T-helper 1 cell (primary cell): ENCODE results near the gene ITPRIP.

Experiments used
- DNase-seq, 5 donors: peaks; one replicate each; pipeline ENCODE4 v3.0.0-alpha.2; 2012 to 2020

Gene ITPRIP

GRCh38 chr10:104325436-104326435 is 12.5 kb downstream of the ITPRIP start:
- peak in 1 of 5 donors; percentile 15 for DNase-seq

DNA sequence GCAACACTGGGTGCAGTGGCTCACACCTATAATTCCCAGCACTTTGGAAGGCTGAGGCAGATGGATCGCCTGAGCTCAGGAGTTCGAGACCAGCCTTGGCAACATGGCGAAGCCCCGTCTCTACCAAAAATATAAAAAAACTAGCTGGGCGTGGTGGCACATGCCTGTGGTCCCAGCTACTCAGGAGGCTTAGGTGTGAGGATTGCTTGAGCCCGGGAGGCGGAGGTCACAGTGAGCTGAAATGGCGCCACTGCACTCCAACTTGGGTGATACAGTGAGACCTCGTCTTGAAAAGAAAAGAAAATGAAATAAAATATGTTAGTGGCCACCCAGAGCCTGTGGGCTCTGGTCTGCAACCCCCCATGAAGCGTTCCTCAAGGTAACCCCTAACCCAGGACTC is 13.3 kb downstream of the ITPRIP start:
- no peak for DNase-seq

GRCh38 chr10:104324221-104324686 is 14.0 kb downstream of the ITPRIP start:
- DNase-seq: peak in 1 of 5 donors; percentile 35

DNA sequence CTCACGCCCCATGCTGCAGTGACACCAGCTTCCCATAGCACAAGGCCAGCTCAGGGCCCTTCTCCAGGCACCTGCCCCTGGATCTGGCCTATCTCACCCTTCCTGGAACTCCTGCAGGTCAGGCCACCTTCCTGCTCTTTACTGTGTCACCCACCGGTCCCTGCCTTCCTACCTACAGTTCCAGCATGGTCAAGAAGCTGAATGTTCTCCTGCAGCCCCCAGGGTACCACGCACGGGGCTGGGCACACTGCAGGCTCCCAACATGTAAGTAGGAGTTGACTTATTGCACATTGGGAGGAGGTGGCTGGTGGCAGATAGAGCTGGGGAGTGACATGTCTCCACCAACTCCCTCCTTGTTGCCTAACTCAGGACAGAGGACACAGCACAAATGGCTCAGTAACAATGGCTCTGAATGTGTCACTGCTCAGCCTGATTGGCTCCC is 14.5 kb downstream of the ITPRIP start:
- DNase-seq: no peak

DNA sequence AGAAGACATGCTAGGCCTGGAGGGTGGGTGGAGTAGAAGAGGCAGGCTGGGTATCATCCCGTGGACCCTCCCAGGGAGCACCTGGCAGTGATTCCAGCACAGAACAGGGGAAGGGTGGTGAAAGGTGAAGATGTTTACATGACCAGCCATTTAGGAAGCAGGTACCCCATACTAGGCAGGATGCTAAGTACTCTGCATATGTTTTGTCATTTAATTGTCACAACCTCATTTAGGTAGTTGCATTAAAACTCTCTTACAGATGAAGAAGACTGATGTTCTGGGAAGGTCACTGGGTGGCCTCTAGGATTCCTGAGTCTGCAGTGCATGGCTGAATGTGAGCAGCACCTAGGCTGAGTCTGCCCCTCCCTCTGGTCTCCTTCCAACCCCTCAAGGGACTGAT is 15.2 kb downstream of the ITPRIP start:
- no peak for DNase-seq

- DNase-seq: peak in 1 of 5 donors; percentile 87
These were observed 15.9 kb downstream of the ITPRIP start for GRCh38 chr10:104322416-104322782.

DNA sequence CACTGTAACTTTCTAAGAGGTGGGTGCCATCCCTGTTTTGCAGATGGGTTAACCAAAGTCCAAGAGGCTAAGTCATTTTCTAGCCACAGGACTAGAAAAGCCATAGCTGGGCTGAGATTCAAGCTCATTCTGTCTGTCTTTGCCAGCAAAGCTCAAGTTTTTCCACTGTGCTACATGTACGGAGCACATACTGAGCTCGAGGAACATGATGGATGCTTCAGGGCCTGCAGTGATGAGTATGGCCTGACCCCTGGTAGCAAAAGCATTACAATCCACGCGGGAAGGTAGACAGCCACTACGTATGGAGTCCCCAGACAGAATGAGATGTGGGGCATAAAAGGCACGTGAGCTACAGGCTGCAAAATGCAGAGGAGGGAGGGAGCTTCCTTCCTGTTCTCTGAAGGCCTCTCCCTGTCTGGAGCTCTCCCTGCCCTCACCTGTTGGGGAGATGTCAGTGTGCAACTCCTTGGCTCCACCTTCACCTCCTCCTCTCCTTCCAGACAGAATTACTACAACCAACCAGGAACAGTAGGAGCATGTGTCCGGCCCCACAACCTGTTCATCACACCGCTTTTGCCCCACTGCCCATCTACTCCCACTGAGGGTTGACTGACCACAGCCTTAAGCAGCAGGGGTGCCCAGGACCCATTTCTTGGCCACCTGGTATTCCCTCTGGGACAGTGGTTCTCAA is 16.4 kb downstream of the ITPRIP start:
- DNase-seq: peak in 2 of 5 donors; percentile 21 to 49

DNA sequence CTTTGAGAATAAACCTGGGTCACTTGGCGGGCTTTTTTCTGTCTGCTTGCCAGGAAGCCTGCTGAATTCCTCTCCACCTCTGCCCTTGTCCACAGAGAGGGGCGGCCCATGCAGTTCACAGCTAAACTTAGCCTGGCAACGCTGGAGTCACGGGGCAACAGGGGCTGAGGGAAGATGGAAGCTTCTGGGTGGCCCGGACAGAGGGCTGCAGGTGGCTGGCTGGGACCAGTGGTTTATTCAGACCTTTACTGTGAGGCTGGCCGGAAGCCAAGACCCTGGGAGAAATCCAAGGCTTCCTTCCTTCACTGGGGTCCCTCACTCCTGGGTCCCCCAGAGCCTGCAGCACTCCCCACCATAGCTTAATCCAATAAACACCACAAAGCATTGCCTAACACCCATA is 17.0 kb downstream of the ITPRIP start:
- DNase-seq: no peak

DNA sequence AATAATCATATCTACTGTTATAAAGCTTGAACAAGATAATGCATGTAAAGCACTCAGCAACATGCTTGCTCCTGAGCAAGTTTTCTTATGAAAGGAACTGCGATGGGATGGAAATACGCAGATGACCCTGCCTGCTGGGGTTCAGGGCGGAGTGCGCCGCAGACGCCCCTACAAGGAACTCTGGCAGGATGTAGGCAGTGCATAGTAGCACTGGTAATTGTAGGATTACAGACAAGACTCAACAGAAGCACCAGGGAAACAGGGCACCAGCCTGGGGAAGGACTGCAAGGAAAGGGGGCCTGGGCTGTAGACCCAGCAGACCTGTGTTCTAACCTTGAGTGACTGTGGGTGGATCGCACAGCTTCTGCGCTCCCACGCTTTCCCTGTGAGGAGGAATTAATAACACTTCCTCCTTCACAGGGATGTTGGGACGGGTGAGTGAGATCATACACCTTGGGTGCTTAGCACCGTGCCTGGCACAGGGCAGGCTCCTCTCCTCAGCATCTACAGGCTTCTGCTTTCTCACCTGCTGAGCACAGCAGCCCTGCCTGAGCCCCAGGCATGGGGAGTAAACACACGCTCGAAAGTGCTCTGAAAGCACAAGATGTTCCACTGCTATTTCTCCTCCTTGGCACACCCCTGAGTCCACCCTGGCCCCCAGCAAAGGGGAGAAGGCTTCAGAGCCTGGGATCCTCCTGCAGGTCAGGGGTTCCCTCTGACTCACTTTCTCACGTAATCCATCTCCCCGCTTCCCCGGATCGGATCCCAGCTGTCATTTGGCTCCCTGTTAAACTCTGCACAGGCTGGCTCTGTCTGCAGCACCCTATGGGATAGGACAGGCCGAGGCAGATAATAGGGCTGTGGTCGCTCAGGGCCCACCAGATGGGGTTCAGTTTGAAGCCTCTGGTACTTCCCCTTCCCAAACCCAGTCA is 19.2 kb downstream of the ITPRIP start:
- no peak for DNase-seq

- no peak for DNase-seq
These were observed 19.9 kb downstream of the ITPRIP start for GRCh38 chr10:104318326-104318725.

DNA sequence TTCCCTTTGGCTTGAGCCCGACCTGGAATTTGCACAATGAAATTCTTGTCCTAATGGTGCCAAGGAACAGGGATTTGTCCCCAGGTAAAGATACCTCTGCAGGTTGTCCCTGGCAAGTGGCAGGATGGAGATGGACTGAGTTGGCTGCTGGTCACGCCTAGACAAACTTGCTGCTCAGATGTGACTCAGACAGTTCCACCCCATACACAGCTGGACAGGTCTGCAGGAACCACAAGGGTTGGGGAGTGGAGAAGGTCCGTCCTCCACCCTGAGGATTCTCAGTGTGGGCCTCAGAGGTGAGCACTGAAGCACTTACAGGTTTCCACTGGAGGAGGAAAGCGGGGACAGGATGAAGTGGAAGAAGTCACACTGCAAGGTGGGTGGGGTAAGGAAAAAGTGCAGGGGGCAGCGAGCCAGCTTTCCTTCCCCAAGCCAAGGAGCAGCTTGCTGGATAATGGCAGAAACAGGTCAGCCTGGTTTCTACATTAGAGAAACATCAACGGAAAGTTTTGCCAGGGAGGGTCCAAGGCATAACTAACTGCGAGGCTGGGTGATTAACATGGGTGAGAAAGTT is 20.5 kb downstream of the ITPRIP start:
- DNase-seq: no peak

GRCh38 chr10:104317269-104317710 is 21.0 kb downstream of the ITPRIP start:
- DNase-seq: no peak

- DNase-seq: no peak
These were observed 21.8 kb downstream of the ITPRIP start for GRCh38 chr10:104316321-104317099.

- DNase-seq: no peak
These were observed 22.8 kb downstream of the ITPRIP start for GRCh38 chr10:104315486-104315921.

- DNase-seq: no peak
These were observed 23.4 kb downstream of the ITPRIP start for GRCh38 chr10:104314591-104315485.

GRCh38 chr10:104311184-104311720 is 27.0 kb downstream of the ITPRIP start:
- DNase-seq: no peak

DNA sequence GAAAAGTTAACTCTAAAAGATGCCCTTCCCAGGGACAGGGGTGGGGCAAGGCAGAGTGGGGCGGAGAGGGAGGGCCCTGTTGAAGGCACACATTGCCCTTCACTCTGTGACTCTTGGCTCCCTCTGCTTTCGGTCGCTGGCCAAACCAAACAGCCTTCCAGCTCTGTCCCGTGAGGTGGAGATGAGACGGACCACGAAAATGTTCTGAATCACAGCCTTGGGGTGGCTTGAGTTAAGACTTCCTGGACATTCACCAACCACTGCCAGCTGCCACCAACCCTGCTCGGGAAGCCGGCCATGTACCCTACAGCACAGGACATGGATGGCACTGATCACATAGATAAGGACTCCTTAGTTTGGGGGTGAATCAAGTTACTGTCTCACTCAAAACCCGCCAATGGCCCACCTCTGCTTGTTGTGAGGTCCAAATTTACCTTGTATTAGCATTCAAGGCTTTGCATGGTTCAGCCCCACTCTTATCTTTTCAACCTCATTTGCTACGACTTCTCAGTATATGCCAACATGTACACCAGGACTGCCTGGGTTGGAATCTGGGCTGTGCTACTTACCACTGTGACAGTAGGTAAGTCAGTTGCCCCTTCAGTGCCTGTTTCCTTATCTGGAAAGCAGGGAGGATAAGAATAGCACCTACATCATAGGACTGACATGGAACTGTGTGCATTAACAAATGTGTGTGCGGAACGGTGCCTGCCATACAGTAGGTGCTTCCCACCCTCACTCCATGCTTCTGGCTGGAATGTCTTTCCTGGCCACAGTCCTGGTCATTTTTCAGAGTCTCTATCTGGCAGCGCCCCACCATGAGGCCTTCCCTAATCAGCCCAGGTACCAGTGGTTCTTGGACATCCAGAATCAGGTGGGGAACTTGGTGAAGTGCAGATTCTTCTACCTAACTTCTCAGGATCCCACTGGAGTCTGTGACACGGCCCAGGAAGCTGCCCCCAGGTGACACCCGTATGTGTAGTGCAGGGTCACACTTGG is 28.0 kb downstream of the ITPRIP start:
- DNase-seq: no peak

DNA sequence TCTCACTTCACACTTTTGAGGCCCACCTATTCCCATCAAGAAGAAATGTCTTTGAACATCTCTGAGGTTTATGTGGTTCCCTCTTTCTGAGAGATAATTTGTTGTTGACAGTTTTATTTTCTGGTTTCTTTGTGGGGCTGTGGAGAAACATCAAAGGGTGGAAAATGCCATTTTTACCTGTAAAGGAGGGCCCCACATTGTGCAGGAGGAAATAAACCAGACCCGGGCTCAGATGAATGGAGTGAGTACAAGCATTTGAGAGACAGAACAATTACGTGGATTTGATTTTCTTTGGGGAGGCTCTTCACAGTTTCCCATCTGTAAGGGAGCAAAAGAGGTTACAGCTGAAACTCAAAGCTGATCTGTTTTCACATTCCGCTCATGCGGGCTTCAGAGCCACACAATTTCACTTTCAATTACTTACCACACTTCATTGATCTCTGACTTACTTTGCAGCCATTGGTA is 29.8 kb downstream of the ITPRIP start:
- peak in 1 of 5 donors; percentile 58 for DNase-seq
